Left forelimb (tissue), 1 donor: ENCODE data around the gene PSMB2.
"Not testable (repeated sequence)": the region's sequence is repeated elsewhere in the genome, so short reads cannot be mapped to it uniquely, and the experiment has no call there.

ENCODE experiments used
- DNase-seq: peaks from one replicate; pipeline ENCODE4 v3.0.0-alpha.2; 2018; ENCODE audit warnings: low spot score

PSMB2 gene

DNA sequence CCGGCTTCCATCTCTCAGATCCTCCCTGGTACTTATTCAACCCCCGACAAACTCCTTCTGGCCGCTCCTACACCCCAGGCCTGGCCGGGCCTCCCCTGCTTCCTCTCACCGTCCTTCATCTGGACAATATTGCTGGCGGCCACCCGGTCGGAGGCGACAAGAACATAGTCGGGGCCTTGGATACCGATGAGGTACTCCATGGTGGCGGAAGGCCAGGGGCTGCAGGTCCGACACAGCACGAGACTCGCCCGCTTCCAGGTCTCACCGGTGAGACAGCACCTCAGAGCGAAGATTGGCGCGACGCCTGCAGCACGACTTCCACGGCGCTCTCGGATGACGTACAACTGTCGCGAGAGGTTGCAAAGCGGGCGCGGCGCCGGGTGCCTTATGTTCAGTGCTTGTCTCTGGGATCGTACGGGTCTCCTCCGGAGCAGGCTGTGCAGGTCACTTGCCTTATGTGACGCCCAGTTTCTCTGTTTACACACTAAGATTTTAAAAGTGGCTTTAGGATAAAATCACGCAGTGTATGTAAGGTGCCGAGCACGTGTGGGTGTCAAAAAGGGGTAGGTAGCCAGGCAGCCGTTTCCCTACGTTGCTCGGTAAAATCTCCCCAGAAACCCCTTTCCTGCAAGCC is at the start of gene PSMB2:
PSMB2 (minus strand) TSS at position 294 of the 634 bp plus-strand sequence; CDS start at position 200, 94 bp downstream.
- peak; percentile 97 for DNase-seq

GRCh38 chr1:35691080-35691479 is 49.8 kb upstream of the PSMB2 start:
- DNase-seq: no peak

DNA sequence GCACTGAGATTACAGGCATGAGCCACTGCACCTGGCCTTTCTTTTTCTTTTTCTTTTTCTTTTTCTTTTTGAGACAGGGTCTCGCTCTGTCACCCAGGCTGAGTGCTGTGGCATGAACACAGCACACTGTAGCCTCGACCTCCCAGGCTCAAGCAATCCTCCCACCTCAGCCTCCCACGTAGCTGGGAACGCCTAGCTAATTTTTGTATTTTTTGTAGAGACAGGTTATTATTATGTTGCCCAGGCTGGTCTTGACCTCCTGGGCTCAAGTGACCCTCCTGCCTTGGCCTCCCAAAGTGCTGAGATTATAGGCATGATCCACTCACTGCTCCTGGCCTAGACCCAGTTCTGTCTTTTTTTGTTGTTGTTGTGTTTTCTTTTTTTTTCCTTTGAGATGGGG is 48.8 kb upstream of the PSMB2 start:
- DNase-seq: not testable (repeated sequence)

DNA sequence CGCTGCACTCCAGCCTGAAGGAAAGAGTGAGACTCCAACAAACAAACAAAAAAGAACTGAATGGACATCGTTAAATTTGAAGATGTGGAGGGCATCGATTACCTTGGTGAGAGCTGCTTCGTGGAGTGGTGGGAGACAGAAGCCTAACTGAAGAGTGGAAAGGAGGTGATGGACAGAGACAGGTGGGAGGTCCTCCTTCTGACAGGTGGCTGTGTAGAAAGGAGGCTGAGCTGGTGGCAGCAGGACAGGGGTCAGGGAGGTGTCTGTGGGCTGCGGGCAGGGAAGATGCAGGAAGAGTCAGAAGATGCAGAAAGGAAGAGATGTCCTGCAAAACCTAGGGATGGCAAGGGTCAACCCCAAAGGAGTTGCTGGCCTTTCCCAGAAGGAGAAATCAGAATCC is 46.8 kb upstream of the PSMB2 start:
- no peak for DNase-seq

GRCh38 chr1:35683012-35683411 is 41.7 kb upstream of the PSMB2 start:
- DNase-seq: no peak

DNA sequence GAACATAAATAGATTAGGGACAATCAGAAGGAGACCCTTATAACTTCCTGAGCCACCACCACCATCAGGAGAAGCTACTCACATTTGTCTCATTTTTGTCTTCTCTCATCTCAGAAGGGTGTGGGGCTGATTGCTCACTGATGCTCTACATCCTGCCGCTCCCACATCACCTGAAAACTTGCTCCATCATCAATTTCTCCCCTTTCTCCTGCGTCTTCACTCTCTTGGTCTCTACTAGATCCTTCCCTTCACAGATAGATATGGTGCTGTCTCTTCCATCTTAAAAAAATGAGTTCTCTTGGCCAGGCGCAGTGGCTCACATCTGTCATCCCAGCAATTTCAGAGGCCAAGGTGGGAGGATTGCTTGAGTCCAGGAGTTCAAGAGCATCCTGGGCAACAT is 38.9 kb upstream of the PSMB2 start:
- no peak for DNase-seq

GRCh38 chr1:35675773-35676172 is 34.4 kb upstream of the PSMB2 start:
- no peak for DNase-seq

GRCh38 chr1:35674111-35674510 is 32.8 kb upstream of the PSMB2 start:
- no peak for DNase-seq

DNA sequence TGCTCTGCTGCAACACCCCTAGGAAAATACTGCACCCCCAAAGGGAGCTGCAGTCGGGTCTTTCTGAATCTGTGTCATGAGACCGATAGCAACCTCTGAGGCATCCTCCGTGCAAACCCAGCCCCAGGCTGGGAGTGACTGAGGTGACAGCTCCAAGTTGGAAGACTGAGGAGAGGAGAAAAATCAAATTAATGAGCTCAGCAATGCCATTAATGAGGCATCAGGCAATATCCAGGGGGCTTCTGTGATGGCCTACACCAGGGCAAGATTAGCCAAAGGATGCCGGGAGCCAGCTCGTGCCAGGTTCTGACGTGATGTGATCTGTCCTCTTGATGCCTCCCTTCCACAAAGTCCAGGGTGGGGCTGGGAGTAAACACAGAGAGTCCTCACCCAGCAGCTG is 30.8 kb upstream of the PSMB2 start:
- DNase-seq: no peak

- no peak for DNase-seq
Observed at GRCh38 chr1:35668506-35668905, 27.2 kb upstream of the PSMB2 start.

DNA sequence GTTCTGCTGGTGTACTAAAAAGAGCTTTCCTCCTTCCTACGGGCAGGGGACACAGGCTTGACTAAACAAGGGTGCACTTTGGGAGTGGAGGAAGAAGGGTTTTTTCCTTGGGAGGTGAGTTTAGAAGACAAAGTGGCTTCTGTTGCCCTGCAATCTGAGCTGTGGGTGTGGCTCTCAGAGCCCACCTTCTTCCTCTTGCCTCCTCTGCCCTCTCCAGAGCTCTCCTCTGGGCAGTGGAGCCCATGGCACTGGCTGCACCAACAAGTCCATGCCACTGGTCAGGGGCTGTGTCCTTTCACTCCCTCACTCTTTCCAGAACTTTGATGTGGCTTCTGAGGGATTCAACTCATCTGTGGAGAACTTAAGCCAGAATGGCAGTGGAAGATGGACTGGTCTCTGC is 25.6 kb upstream of the PSMB2 start:
- no peak for DNase-seq

DNA sequence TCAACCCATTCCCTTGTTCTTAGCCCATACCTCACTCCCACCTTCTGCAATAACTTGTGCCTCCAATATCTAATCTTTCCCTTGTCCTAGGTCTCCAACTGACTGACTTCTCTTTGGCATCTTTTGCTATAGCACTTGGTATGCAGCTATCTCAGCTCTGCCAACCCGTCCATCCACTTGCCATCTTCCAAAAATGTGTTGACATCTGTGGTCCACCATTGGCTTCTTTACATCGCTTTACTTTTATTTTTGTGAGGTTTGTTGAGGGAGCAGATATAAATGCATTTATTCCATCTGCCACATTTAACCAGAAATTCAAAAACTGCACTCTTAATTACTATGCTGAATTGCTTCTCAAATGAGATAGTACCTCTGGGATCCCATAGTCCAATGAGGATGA is 24.9 kb upstream of the PSMB2 start:
- DNase-seq: no peak

- no peak for DNase-seq
Observed at GRCh38 chr1:35663434-35663833, 22.1 kb upstream of the PSMB2 start.

DNA sequence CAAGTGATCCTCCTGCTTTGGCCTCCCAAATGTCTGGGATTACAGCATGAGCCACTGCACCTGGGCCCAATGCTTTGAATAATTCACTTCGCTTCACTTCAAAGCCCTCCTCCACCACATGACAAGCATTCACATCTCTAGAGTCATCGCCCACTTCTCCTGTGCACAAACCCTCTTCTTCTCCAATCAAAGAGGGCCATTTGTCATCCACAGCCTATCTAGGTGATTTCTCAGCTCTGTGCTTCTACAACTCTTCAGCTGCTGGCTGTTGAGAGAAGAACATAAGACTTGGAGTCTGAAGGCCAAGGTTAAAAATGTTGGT is 20.1 kb upstream of the PSMB2 start:
- DNase-seq: no peak

DNA sequence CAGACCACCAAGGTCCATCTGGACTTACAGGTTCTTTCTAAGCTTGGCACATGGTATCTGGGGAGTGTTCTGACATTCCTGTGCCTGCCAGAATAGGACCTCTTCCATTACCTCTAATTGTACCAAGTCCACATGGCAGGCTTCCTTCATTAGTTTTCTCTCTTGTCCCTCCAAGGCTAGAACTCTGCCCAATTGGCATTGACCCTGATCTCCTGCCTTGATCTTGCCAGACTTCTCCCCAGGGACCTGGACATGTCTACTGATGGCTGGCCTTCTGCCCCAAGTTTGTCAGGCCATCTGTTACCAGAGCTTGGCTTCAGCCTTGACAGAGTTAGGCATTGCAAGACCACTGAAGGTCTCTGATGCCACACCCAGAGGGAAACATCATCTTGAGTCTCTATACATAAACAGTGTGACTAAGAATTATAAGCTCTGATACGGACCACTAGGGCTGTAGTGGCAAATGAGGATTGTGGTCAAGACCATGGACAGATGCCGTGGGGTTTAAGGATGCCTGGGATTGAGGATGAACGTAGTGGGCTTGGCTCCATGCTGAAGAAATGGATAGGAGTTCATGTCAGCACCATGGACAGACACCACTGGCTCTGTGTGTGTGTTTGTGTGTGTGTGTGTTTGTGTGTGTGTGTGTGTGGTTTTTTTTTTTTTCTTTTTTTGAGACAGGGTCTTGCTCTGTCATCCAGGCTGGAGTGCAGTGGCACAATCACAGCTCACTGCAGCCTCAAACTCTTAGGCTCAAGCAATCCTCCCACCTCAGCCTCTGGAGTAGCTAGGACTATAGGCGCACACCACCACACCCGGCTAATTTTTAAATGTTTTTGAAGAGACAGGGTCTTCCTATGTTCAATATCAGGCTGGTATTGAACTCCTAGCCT is 19.5 kb upstream of the PSMB2 start:
- no peak for DNase-seq

DNA sequence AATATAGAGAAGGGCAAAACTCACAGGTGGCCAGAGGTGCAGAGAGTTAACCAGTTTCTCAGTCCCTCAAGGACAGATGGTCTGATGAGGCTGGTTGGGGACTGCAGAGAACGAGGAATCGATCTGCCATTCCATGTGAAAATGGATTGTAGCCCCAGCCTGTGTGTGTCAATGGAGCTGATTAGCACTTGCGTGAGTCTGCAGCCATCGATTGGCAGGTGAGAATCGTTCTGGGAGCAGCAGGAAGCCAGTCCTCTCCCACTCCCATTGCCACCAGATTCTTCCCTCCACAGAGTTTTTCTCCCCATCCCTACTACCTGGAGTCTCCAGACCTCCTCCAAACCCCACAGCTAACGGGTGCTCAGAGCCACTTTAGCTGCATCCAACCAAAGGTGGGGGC is 18.3 kb upstream of the PSMB2 start:
- no peak for DNase-seq

DNA sequence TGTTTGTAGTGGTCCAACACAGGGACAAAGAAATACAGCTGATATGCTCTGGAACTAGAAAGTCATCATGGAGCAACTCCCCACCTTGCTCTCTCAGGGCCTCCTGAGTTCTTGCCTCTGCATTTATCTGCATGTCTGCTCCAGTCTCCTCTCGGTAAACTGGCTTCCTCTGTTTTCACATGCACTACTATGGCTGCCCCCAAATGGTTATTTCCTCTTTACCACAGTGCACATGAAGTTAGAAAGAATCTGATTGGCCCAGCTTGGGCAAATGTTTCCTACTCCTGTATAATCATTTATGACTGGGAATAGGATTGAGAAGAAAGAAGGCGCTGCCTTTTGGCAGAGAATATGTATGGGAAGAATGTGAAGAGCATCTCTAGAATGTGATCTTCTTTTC is 16.5 kb upstream of the PSMB2 start:
- no peak for DNase-seq

DNA sequence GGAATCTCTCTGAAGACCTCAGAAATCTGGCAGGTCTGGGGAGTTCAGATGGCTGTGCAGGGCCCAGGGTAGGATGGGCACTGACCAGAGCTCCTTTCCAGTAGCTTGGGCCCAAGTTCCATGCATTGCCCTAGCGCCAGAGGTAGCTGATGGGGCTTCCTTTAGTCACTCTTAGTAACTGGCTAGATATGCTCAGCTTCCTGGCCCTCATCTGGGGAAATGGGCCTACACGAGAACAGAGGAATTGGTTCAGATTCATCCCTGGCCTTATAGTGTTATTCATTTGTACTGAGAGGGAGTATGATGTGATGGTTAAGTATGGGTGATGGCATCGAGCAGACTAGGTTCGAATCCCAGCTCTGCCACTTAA is 15.5 kb upstream of the PSMB2 start:
- no peak for DNase-seq

GRCh38 chr1:35656148-35656862 is 15.0 kb upstream of the PSMB2 start:
- no peak for DNase-seq

GRCh38 chr1:35655196-35655595 is 13.9 kb upstream of the PSMB2 start:
- DNase-seq: no peak

- no peak for DNase-seq
Observed at GRCh38 chr1:35650416-35650815, 9.1 kb upstream of the PSMB2 start.

DNA sequence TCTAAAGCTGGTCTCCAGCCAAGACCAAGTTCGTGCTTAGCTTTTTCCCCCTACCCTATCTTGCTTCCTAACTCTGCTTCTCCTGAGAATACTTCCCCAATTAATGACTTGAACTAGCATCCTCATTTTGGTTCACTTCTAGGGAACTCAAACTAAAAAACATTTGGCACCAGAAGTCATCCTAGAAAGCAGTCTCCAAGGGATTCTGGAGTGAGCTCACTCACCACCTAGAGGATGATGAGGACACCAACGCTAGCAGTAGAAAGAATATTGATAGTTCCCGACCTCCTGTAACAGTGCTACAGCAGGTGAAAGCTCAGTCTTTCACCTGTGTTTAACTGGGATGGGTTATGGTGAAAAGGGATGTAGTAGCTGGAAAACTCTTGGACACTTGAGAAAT is 4.7 kb upstream of the PSMB2 start:
- DNase-seq: no peak

DNA sequence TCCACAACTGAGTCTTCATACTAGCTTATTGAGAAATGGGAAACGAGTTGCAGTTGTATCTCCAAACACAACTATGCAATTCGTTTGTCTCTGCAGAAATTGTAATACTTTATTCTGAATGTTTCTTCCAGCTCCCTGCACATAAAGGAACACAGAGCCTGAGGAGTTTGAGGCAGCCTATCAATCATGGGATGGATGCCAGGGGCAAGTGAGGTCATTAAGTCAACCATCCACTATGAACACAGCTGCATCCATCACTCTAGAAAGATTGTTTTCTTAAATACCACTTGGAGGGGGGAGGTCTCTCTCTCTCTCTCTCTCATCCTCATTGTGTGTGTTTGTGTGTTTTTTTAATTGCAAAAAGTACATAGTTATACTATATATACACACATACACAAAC is 2.9 kb upstream of the PSMB2 start:
- DNase-seq: no peak
